ENCODE data around the gene ZNF239. TPM values are rescaled to one million over a fixed set of nuclear protein-coding genes. Genes with fewer than 3 reads are reported as not detected.
"Not testable (repeated sequence)": the region's sequence is repeated elsewhere in the genome, so short reads cannot be mapped to it uniquely, and the experiment has no call there.

The ZNF239 gene
- total and polyA plus RNA-seq, 2 donors from 2014 or later, result 4.5 to 4.7 TPM

- DNase-seq, result no peak
- peaks cover 2 to 33% (median 4%) of the 10 kb centered on the region in 3 donors for H3K9me3 ChIP-seq (ENCODE audit: control insufficient read depth in 2 of 3, insufficient read depth in 1 of 3, low read length in 3 of 3)
- H3K27ac ChIP-seq (ENCODE audit: low read depth in 2 of 2, low read length in 2 of 2), result no peak overlapping the region
- peaks cover 0 to 4% (median 0%) of the 10 kb centered on the region in 3 donors for H3K36me3 ChIP-seq (ENCODE audit: control insufficient read depth in 2 of 3, insufficient read depth in 3 of 3, low read length in 3 of 3)
- no peak overlapping the region for H3K4me3 ChIP-seq (ENCODE audit: low read length in 3 of 3)
- no peak for FAIRE-seq
- no peaks in the 10 kb centered on the region for H3K27me3 ChIP-seq (ENCODE audit: control insufficient read depth, insufficient read depth, low read length)
- H3K4me1 ChIP-seq (ENCODE audit: control insufficient read depth in 2 of 3, insufficient read depth in 2 of 3, low read depth in 1 of 3, low read length in 3 of 3), result no peaks in the 10 kb centered on the region
- intact Hi-C loops (cut with DNase I), result no loop called here
- no peak for TF ChIP-seq CTCF (IDR thresholded peaks at IDR 0.05; ENCODE audit: borderline replicate concordance, extremely low read depth, insufficient read depth)
- no peak overlapping the region for H3K9ac ChIP-seq (ENCODE audit: low read length in 3 of 3)
These were observed 17.2 kb downstream of the ZNF239 start for GRCh38 chr10:43557214-43557613.

GRCh38 chr10:43543746-43544145 is 30.7 kb downstream of the ZNF239 start:
- FAIRE-seq; DNase-seq; H3K4me1 ChIP-seq (ENCODE audit: control insufficient read depth in 2 of 3, insufficient read depth in 2 of 3, low read depth in 1 of 3, low read length in 3 of 3); H3K27ac ChIP-seq (ENCODE audit: low read depth in 2 of 2, low read length in 2 of 2); H3K4me3 ChIP-seq (ENCODE audit: low read length in 3 of 3); intact Hi-C loops (cut with DNase I); H3K9ac ChIP-seq (ENCODE audit: low read length in 3 of 3); H3K36me3 ChIP-seq (ENCODE audit: control insufficient read depth in 2 of 3, insufficient read depth in 3 of 3, low read length in 3 of 3); H3K27me3 ChIP-seq (ENCODE audit: control insufficient read depth, insufficient read depth, low read length): not testable (repeated sequence)
- peaks cover 0 to 13% (median 0%) of the 10 kb centered on the region in 3 donors for H3K9me3 ChIP-seq (ENCODE audit: control insufficient read depth in 2 of 3, insufficient read depth in 1 of 3, low read length in 3 of 3)

- TF ChIP-seq CTCF (IDR thresholded peaks at IDR 0.05; ENCODE audit: borderline replicate concordance, extremely low read depth, insufficient read depth), result no peak
- FAIRE-seq, result no peak
- no peak overlapping the region for H3K4me3 ChIP-seq (ENCODE audit: low read length in 3 of 3)
- H3K9ac ChIP-seq (ENCODE audit: low read length in 3 of 3), result no peak overlapping the region
- no peak overlapping the region for H3K27ac ChIP-seq (ENCODE audit: low read depth in 2 of 2, low read length in 2 of 2)
- no peaks in the 10 kb centered on the region for H3K27me3 ChIP-seq (ENCODE audit: control insufficient read depth, insufficient read depth, low read length)
- H3K4me1 ChIP-seq (ENCODE audit: control insufficient read depth in 2 of 3, insufficient read depth in 2 of 3, low read depth in 1 of 3, low read length in 3 of 3), result no peaks in the 10 kb centered on the region
- H3K36me3 ChIP-seq (ENCODE audit: control insufficient read depth in 2 of 3, insufficient read depth in 3 of 3, low read length in 3 of 3), result no peaks in the 10 kb centered on the region
- DNase-seq, result no peak
- intact Hi-C loops (cut with DNase I), result no loop called here
- H3K9me3 ChIP-seq (ENCODE audit: control insufficient read depth in 2 of 3, insufficient read depth in 1 of 3, low read length in 3 of 3), result peaks cover 0 to 37% (median 22%) of the 10 kb centered on the region in 3 donors
These were observed 49.8 kb downstream of the ZNF239 start for GRCh38 chr10:43524434-43525247.

Other genes with a start within 250 kb of the ZNF239 start
- gene FXYD4, start 203.0 kb downstream of the ZNF239 start, total RNA-seq, result 109 TPM
- gene FXYD4, start 203.0 kb downstream of the ZNF239 start, polyA plus RNA-seq (ENCODE audit: insufficient read depth, low read depth, low replicate concordance), result 392 TPM
- gene HNRNPF, start 165.4 kb downstream of the ZNF239 start, total RNA-seq, result 190 TPM
- 74.0 TPM for gene HNRNPF, start 165.4 kb downstream of the ZNF239 start, polyA plus RNA-seq (ENCODE audit: insufficient read depth, low read depth, low replicate concordance)
- gene ZNF487, start 137.5 kb downstream of the ZNF239 start, total RNA-seq, result 7.1 TPM
- 9.7 TPM for gene ZNF487, start 137.5 kb downstream of the ZNF239 start, polyA plus RNA-seq (ENCODE audit: insufficient read depth, low read depth, low replicate concordance)
- gene ZNF485, start 31.8 kb upstream of the ZNF239 start, total RNA-seq, result 4.9 TPM
- 1.8 TPM for gene ZNF485, start 31.8 kb upstream of the ZNF239 start, polyA plus RNA-seq (ENCODE audit: insufficient read depth, low read depth, low replicate concordance)
- gene ZNF32, start 74.3 kb upstream of the ZNF239 start, total RNA-seq, result 35.0 TPM
- gene ZNF32, start 74.3 kb upstream of the ZNF239 start, polyA plus RNA-seq (ENCODE audit: insufficient read depth, low read depth, low replicate concordance), result 73.7 TPM

All from kidney (tissue), 14 donors.